ENCODE data around the gene CLCN7.
"Not testable (repeated sequence)": the region's sequence is repeated elsewhere in the genome, so short reads cannot be mapped to it uniquely, and the experiment has no call there.

CLCN7 gene

GRCh38 chr16:1471569-1472194, 3.1 kb downstream of the CLCN7 start:
- Histone ChIP-seq H3K9ac (no peak overlapping the region), H3K4me3 (IDR thresholded peaks at IDR 0.05; ENCODE audit: insufficient read depth, low read depth, low read length) (no peak overlapping the region), H4K20me1 (ENCODE audit: insufficient read depth) (no peaks in the 10 kb centered on the region), H3K27ac (no peak overlapping the region), H2AFZ (ENCODE audit: low read depth) (no peak overlapping the region), H3K79me2 (ENCODE audit: insufficient read depth, low read depth) (peaks cover 12% of the 10 kb centered on the region; the same call in 1 of the 2 replicates), H3K4me1 (ENCODE audit: low read depth, poor library complexity, severe bottlenecking) (peaks cover 16% of the 10 kb centered on the region), H3K4me2 (no peak overlapping the region), H3K36me3 (ENCODE audit: insufficient read depth) (no peaks in the 10 kb centered on the region), H3K27me3 (ENCODE audit: insufficient read depth, low read depth) (no peaks in the 10 kb centered on the region)
- TF ChIP-seq, protein P1, sequence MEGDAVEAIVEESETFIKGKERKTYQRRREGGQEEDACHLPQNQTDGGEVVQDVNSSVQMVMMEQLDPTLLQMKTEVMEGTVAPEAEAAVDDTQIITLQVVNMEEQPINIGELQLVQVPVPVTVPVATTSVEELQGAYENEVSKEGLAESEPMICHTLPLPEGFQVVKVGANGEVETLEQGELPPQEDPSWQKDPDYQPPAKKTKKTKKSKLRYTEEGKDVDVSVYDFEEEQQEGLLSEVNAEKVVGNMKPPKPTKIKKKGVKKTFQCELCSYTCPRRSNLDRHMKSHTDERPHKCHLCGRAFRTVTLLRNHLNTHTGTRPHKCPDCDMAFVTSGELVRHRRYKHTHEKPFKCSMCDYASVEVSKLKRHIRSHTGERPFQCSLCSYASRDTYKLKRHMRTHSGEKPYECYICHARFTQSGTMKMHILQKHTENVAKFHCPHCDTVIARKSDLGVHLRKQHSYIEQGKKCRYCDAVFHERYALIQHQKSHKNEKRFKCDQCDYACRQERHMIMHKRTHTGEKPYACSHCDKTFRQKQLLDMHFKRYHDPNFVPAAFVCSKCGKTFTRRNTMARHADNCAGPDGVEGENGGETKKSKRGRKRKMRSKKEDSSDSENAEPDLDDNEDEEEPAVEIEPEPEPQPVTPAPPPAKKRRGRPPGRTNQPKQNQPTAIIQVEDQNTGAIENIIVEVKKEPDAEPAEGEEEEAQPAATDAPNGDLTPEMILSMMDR (conservative IDR thresholded peaks at IDR 0.05; ENCODE audit: low read depth, low read length): no peak

DNA sequence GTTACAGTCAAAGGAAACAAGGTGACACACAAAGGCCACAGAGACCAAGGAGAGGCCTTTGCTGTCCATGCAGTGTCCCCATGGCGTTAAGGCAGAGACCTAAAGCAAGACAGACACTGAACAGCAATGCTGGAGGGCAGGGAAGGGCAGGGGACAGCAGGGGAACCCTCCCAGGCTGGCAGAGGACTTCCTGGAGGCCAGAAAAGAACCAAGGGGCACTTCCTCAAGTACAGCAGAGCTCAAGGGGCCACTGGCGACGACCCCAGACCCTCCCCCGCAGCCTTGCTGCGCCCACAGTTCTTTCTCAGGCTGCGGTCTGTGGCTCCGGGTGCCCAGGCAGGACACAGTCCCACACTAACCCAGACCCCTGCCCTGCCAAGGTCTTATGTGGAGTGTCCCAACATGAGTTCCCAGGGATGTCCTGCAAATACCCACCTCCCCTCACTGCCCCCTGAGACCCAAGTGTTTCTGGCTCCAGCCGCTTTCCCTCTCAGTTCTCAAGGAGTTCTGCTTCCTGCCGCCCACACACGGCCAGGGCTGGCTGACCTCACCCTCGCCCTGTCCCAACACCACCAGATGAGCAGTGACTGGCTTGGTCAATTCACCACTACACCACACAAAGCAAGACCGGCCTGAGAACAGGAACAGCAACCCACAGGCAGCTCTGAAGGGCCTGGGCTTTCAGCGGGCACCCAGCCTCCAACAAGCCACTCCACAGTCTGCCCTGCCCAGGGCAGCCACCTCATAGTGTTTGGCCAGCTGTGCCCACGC, 4.2 kb downstream of the CLCN7 start:
- TF ChIP-seq, protein P1 (conservative IDR thresholded peaks at IDR 0.05; ENCODE audit: low read depth, low read length): no peak
- H2AFZ ChIP-seq (ENCODE audit: low read depth): no peak overlapping the region
- H3K4me2 ChIP-seq: no peak overlapping the region
- peaks cover 12% of the 10 kb centered on the region; the same call in 1 of the 2 replicates for H3K79me2 ChIP-seq (ENCODE audit: insufficient read depth, low read depth)
- no peaks in the 10 kb centered on the region for H4K20me1 ChIP-seq (ENCODE audit: insufficient read depth)
- H3K9ac ChIP-seq: no peak overlapping the region
- H3K27ac ChIP-seq: no peak overlapping the region
- no peaks in the 10 kb centered on the region for H3K36me3 ChIP-seq (ENCODE audit: insufficient read depth)
- no peaks in the 10 kb centered on the region for H3K27me3 ChIP-seq (ENCODE audit: insufficient read depth, low read depth)
- no peak overlapping the region for H3K4me3 ChIP-seq (IDR thresholded peaks at IDR 0.05; ENCODE audit: insufficient read depth, low read depth, low read length)
- peaks cover 14% of the 10 kb centered on the region for H3K4me1 ChIP-seq (ENCODE audit: low read depth, poor library complexity, severe bottlenecking)

DNA sequence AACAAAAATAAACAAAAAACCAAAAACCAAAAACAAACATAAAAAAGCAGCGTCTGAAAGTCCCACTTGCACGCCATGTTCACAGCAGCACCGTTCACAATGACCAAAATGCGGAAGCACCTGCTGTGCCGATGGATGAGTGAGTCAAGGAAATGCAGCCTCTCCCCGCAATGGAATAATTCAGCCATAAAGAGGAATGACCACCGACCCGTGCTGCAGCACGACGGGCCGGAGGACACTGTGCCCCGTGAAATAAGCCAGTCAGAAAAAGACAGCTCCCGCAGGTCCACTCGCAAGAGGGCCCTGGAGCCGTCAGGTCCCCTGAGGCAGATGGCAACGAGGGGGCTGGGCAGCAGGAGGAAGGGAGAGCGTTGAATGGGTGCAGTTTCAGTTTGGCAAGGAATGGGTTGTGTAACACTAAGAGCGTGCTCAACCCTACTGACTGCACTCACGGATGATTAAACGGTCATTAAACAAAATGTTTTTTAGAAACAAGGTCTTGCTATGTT, 5.1 kb downstream of the CLCN7 start:
- Histone ChIP-seq H2AFZ (ENCODE audit: low read depth) (no peak overlapping the region), H3K27ac (no peak overlapping the region), H3K9ac (no peak overlapping the region), H3K27me3 (ENCODE audit: insufficient read depth, low read depth) (no peaks in the 10 kb centered on the region), H3K4me1 (ENCODE audit: low read depth, poor library complexity, severe bottlenecking) (peaks cover 14% of the 10 kb centered on the region), H4K20me1 (ENCODE audit: insufficient read depth) (no peaks in the 10 kb centered on the region), H3K4me2 (no peak overlapping the region), H3K79me2 (ENCODE audit: insufficient read depth, low read depth) (peaks cover 12% of the 10 kb centered on the region; the same call in 1 of the 2 replicates), H3K36me3 (ENCODE audit: insufficient read depth) (no peaks in the 10 kb centered on the region), H3K4me3 (IDR thresholded peaks at IDR 0.05; ENCODE audit: insufficient read depth, low read depth, low read length) (no peak overlapping the region)
- TF ChIP-seq, protein P1 (conservative IDR thresholded peaks at IDR 0.05; ENCODE audit: low read depth, low read length): no peak

GRCh38 chr16:1469141-1469540, 5.7 kb downstream of the CLCN7 start:
- H3K4me1 ChIP-seq (ENCODE audit: low read depth, poor library complexity, severe bottlenecking): peaks cover 12% of the 10 kb centered on the region
- not testable (repeated sequence) for H3K27me3 ChIP-seq (ENCODE audit: insufficient read depth, low read depth); H3K27ac ChIP-seq; H3K79me2 ChIP-seq (ENCODE audit: insufficient read depth, low read depth); H3K4me2 ChIP-seq; H4K20me1 ChIP-seq (ENCODE audit: insufficient read depth); H2AFZ ChIP-seq (ENCODE audit: low read depth); H3K36me3 ChIP-seq (ENCODE audit: insufficient read depth); H3K9ac ChIP-seq; H3K4me3 ChIP-seq (IDR thresholded peaks at IDR 0.05; ENCODE audit: insufficient read depth, low read depth, low read length)

GRCh38 chr16:1468426-1468810, 6.4 kb downstream of the CLCN7 start:
- Histone ChIP-seq H3K36me3 (ENCODE audit: insufficient read depth) (no peaks in the 10 kb centered on the region), H3K27me3 (ENCODE audit: insufficient read depth, low read depth) (no peaks in the 10 kb centered on the region), H3K4me3 (IDR thresholded peaks at IDR 0.05; ENCODE audit: insufficient read depth, low read depth, low read length) (no peak overlapping the region), H2AFZ (ENCODE audit: low read depth) (no peak overlapping the region), H3K4me2 (no peak overlapping the region), H3K9ac (no peak overlapping the region), H3K27ac (no peak overlapping the region), H4K20me1 (ENCODE audit: insufficient read depth) (no peaks in the 10 kb centered on the region), H3K79me2 (ENCODE audit: insufficient read depth, low read depth) (peaks cover 2% of the 10 kb centered on the region; the same call in 1 of the 2 replicates), H3K4me1 (ENCODE audit: low read depth, poor library complexity, severe bottlenecking) (peaks cover 5% of the 10 kb centered on the region)
- TF ChIP-seq, protein P1 (conservative IDR thresholded peaks at IDR 0.05; ENCODE audit: low read depth, low read length): no peak

All from KMS-11 (cell line).